HL-60 (cell line): ENCODE data around the gene ATP1A2.

Experiments
- DNase-seq, 2 experiments: peaks; one replicate each; pipeline ENCODE4 v3.0.0-alpha.2; 2010 to 2020; ENCODE audit warnings: low read depth in 1 of 2, low spot score in 1 of 2
- H3K27ac ChIP-seq: fragments of 250-450 bp; sonication (Bioruptor Pico); replicated peaks from 2 replicates; pipeline ENCODE4 v1.5.1; 2020; ENCODE audit warnings: mild to moderate bottlenecking, moderate library complexity
- H3K27me3 ChIP-seq: fragments of 250-450 bp; sonication (Bioruptor Pico); 2 replicates; pipeline ENCODE4 v1.5.1; 2021; ENCODE audit warnings: mild to moderate bottlenecking, moderate library complexity; ENCODE audit not compliant: insufficient read depth, poor library complexity, severe bottlenecking
- H3K4me3 ChIP-seq: replicated peaks from 2 replicates; pipeline ENCODE4 v1.5.1; 2011; ENCODE audit warnings: mild to moderate bottlenecking, control low read depth, low read length; ENCODE audit not compliant: insufficient read depth
- GABPA ChIP-seq: IDR thresholded peaks from 2 replicates; pipeline ENCODE4 v1.6.1; 2012; ENCODE audit warnings: low read depth
- POLR2AphosphoS5 ChIP-seq: IDR thresholded peaks from 2 replicates; pipeline ENCODE4 v1.6.1; 2012; ENCODE audit warnings: low read depth
- SPI1 ChIP-seq: IDR thresholded peaks from 2 replicates; pipeline ENCODE4 v1.6.1; 2012; ENCODE audit warnings: low read depth, mild to moderate bottlenecking, borderline replicate concordance
- TF ChIP-seq, protein P1 (sequence below): IDR thresholded peaks from one replicate; pipeline ENCODE4 v1.5.1; 2011; ENCODE audit warnings: low read length, control low read depth, inconsistent platforms; ENCODE audit not compliant: insufficient read depth
- TF ChIP-seq, protein P2 (sequence below): IDR thresholded peaks from 2 replicates; pipeline ENCODE4 v1.6.1; 2012; ENCODE audit warnings: low read depth; ENCODE audit not compliant: insufficient replicate concordance

ATP1A2 gene

DNA sequence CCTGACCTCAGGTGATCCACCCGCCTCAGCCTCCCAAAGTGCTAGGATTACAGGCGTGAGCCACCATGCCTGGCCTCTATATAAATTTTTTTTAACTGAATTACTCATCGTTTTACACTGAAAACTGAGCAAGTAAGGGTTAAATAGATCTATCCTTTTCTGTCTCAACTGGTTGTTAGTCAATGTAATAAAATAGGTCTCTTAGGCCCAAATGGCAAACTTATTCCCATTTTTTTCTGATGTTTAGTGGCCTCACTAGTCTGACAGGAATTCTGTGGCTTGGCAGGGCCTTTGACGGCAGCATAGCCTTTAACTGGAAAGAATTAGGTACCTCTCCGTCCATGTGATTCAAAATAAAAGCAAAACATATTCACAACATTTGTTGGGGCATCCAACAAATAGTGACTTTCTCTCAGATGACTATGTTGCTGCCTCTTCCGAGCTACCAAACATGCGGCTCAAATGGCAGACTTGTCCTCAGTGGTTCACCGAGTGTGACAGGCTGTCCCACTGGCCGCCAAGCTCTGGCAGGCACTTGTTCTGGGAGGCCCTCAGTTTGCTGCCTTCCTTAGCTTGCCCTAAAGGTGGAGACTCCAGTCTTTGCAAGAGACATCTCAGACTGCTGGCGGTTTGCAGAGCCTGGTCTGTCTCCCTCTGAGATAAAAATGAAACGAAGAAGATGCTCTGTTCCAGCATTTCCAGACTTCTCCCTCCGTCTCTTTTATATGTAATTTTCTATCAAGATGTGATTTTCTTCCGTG is 53.2 kb downstream of the ATP1A2 start:
- DNase-seq = no peak
- Histone ChIP-seq H3K27me3 (no peaks in the 10 kb centered on the region), H3K27ac (peak overlapping the region; percentile 38), H3K4me3 (no peak overlapping the region)
- TF ChIP-seq, protein P1, sequence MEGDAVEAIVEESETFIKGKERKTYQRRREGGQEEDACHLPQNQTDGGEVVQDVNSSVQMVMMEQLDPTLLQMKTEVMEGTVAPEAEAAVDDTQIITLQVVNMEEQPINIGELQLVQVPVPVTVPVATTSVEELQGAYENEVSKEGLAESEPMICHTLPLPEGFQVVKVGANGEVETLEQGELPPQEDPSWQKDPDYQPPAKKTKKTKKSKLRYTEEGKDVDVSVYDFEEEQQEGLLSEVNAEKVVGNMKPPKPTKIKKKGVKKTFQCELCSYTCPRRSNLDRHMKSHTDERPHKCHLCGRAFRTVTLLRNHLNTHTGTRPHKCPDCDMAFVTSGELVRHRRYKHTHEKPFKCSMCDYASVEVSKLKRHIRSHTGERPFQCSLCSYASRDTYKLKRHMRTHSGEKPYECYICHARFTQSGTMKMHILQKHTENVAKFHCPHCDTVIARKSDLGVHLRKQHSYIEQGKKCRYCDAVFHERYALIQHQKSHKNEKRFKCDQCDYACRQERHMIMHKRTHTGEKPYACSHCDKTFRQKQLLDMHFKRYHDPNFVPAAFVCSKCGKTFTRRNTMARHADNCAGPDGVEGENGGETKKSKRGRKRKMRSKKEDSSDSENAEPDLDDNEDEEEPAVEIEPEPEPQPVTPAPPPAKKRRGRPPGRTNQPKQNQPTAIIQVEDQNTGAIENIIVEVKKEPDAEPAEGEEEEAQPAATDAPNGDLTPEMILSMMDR = no peak
- TF ChIP-seq SPI1 = no peak

DNA sequence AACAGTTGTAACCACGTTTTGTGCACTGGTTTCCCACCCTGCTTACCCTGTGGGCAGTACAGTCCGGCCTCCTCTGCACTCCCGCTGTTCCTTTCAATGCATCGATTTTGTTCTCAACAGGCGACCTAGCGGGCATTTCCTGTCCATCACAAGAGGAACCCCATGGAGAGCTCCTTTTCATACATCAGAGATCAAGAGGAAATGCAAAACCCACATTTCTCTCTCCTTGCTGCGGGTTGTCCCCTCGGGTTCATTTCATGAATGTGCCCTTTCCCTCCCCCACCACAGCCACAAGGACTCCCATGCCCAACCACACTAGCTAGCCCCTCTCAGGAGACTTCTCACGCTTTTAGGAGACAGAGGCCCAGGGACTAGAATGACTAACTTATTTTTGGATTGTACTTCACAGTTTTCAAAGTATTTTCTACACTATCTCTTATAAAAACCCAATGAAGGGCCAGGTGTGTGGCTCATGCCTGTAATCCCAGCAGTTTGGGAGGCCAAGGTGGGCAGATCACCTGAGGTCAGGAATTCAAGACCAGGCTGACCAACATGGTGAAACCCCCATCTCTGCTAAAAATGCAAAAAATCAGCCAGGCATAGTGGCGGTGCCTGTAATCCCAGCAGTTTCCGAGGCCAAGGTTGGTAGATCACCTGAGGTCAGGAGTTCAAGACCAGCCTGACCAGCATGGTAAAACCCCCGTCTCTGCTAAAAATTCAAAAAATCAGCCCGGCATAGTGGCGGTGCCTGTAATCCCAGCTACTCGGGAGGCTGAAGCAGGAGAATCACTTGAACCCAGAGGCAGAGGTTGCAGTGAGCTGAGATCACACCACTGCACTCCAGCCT is 54.2 kb downstream of the ATP1A2 start:
- Histone ChIP-seq H3K27ac (peak overlapping the region; percentile 38), H3K4me3 (no peak overlapping the region)
- DNase-seq = peak in 1 of 2 experiments; percentile 71

DNA sequence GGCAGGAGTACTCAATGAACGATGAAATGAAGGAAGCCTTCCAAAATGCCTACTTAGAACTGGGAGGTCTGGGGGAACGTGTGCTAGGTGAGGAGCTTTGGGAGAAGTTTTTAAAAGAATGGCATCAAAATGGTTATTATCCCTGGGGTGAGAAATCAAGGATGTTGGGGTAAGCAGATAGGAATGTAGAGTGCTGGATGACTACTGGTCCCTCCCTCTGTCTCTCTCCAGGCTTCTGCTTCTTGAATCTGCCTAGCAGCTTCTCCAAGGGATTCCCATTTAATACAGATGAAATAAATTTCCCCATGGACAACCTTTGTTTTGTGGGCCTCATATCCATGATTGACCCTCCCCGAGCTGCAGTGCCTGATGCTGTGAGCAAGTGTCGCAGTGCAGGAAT is 55.8 kb downstream of the ATP1A2 start:
- Histone ChIP-seq H3K4me3 (no peak overlapping the region), H3K27ac (no peak overlapping the region), H3K27me3 (no peaks in the 10 kb centered on the region)
- no peak for TF ChIP-seq POLR2AphosphoS5
- TF ChIP-seq GABPA = no peak
- no peak for DNase-seq

More for the DNA sequence above, 54.2 kb downstream of the ATP1A2 start:
- H3K27me3 ChIP-seq = no peaks in the 10 kb centered on the region
- TF ChIP-seq, protein P2, sequence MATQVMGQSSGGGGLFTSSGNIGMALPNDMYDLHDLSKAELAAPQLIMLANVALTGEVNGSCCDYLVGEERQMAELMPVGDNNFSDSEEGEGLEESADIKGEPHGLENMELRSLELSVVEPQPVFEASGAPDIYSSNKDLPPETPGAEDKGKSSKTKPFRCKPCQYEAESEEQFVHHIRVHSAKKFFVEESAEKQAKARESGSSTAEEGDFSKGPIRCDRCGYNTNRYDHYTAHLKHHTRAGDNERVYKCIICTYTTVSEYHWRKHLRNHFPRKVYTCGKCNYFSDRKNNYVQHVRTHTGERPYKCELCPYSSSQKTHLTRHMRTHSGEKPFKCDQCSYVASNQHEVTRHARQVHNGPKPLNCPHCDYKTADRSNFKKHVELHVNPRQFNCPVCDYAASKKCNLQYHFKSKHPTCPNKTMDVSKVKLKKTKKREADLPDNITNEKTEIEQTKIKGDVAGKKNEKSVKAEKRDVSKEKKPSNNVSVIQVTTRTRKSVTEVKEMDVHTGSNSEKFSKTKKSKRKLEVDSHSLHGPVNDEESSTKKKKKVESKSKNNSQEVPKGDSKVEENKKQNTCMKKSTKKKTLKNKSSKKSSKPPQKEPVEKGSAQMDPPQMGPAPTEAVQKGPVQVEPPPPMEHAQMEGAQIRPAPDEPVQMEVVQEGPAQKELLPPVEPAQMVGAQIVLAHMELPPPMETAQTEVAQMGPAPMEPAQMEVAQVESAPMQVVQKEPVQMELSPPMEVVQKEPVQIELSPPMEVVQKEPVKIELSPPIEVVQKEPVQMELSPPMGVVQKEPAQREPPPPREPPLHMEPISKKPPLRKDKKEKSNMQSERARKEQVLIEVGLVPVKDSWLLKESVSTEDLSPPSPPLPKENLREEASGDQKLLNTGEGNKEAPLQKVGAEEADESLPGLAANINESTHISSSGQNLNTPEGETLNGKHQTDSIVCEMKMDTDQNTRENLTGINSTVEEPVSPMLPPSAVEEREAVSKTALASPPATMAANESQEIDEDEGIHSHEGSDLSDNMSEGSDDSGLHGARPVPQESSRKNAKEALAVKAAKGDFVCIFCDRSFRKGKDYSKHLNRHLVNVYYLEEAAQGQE = no peak
- TF ChIP-seq SPI1 (peak; percentile 63; the same call in 1 of the 2 replicates), POLR2AphosphoS5 (no peak), GABPA (no peak)

DNA sequence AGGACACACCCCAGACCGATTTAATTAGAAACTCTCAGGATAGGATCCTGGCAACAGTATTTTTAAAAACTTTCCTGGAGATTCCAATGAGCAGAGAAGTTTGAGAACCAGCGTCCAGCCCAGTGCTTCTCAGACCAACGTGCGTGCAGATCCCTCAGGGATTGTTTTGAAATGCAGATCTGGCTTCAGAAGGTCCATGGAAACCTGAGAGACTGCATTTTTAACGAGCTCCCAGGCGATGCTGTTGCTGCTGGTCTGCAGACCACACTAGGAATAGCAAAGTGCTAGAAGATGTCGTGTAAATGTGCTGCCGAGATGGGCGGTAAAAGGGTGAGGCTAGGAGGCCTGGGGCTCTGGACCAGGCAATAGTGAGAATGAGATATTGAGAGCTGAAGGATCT is 56.4 kb downstream of the ATP1A2 start:
- Histone ChIP-seq H3K27me3 (no peaks in the 10 kb centered on the region), H3K27ac (no peak overlapping the region), H3K4me3 (no peak overlapping the region)
- no peak for TF ChIP-seq POLR2AphosphoS5
- TF ChIP-seq, protein P2 = no peak
- TF ChIP-seq SPI1 = no peak
- TF ChIP-seq GABPA = no peak
- TF ChIP-seq, protein P1 = no peak
- DNase-seq = no peak
